ENCODE data around the gene KCNIP4. TPM values are rescaled to one million over a fixed set of nuclear protein-coding genes. Genes with fewer than 3 reads are reported as not detected.

Gene KCNIP4
- total and polyA plus RNA-seq, 2 of the 4 experiments (the other 2 are of a cell fraction), result not detected

- no peak overlapping the region for H3K14ac ChIP-seq (replicated peaks; ENCODE audit: low read depth, low read length)
- H2AFZ ChIP-seq (replicated peaks; ENCODE audit: low read length, poor library complexity), result no peak overlapping the region
- H2BK15ac ChIP-seq (ENCODE audit: low read depth, low read length), result no peak overlapping the region
- H2AK5ac ChIP-seq (ENCODE audit: low read depth, low read length), result no peak overlapping the region
- no TSS peak for BruUV-seq (replicated peaks)
- no peak overlapping the region for H3K4me3 ChIP-seq (ENCODE audit: insufficient read depth, low read depth, low read length)
- no peak for DNase-seq
- no peak overlapping the region for H3K4me2 ChIP-seq (ENCODE audit: low read depth, low read length)
- no peak overlapping the region for H3K4ac ChIP-seq (ENCODE audit: low read depth, low read length)
- no peak overlapping the region for H3K27ac ChIP-seq (ENCODE audit: insufficient read depth, low read length)
- H3K9me3 ChIP-seq (ENCODE audit: control insufficient read depth, insufficient read depth, low read length), result peaks cover 6% of the 10 kb centered on the region
- no peaks in the 10 kb centered on the region for H4K20me1 ChIP-seq (ENCODE audit: insufficient read depth, low read length)
- no peaks in the 10 kb centered on the region for H3K27me3 ChIP-seq (ENCODE audit: control insufficient read depth, insufficient read depth, low read length)
- TF ChIP-seq ELK1 (IDR thresholded peaks at IDR 0.05; ENCODE audit: borderline replicate concordance, low read depth, low read length), result no peak
- TF ChIP-seq POLR2A (IDR thresholded peaks at IDR 0.05; ENCODE audit: low read depth, low read length), result no peak
- TF ChIP-seq CEBPB (IDR thresholded peaks at IDR 0.05; ENCODE audit: low read depth, low read length), result no peak
- no peak for TF ChIP-seq MXI1 (IDR thresholded peaks at IDR 0.05; ENCODE audit: borderline replicate concordance, low read depth, low read length)
- TF ChIP-seq CTCF (conservative IDR thresholded peaks at IDR 0.05; ENCODE audit: low read depth, low read length), result no peak
- no peak for TF ChIP-seq CHD1 (IDR thresholded peaks at IDR 0.05; ENCODE audit: low read depth, low read length)
- no peak for TF ChIP-seq RCOR1 (IDR thresholded peaks at IDR 0.05; ENCODE audit: insufficient replicate concordance, low read length)
- TF ChIP-seq MAFK (IDR thresholded peaks at IDR 0.05; ENCODE audit: low read depth, low read length), result no peak
- no peak for TF ChIP-seq MAZ (IDR thresholded peaks at IDR 0.05; ENCODE audit: borderline replicate concordance, low read depth, low read length)
- TF ChIP-seq RAD21 (IDR thresholded peaks at IDR 0.05; ENCODE audit: low read length), result no peak
- TF ChIP-seq FOS (IDR thresholded peaks at IDR 0.05; ENCODE audit: low read depth, low read length), result no peak
- TF ChIP-seq BHLHE40 (IDR thresholded peaks at IDR 0.05; ENCODE audit: low read depth, low read length), result no peak
- TF ChIP-seq USF2 (IDR thresholded peaks at IDR 0.05; ENCODE audit: low read depth, low read length), result no peak
- no peak for TF ChIP-seq RFX5 (IDR thresholded peaks at IDR 0.05; ENCODE audit: low read depth, low read length)
- no peak for TF ChIP-seq NFE2L2 (IDR thresholded peaks at IDR 0.05; ENCODE audit: low read depth, low read length)
- H2BK120ac ChIP-seq (ENCODE audit: low read depth, low read length), result no peak overlapping the region
- no peak overlapping the region for H3K23ac ChIP-seq (ENCODE audit: low read depth, low read length)
- no peak overlapping the region for H4K8ac ChIP-seq (ENCODE audit: low read depth in 2 of 2, low read length in 2 of 2)
- dilution Hi-C loops (cut with HindIII; ENCODE audit: low sequenced_read_pairs, unreplicated experiment) (no loop called here), intact Hi-C loops (cut with micrococcal nuclease) (no loop called here), in situ Hi-C loops (cut with MboI; ENCODE audit: low sequenced_read_pairs) (no loop called here)
- POLR2A ChIA-PET (ENCODE audit: unreplicated experiment), result no interaction called here
- H3K36me3 ChIP-seq (ENCODE audit: control insufficient read depth, insufficient read depth, low read length), result no peaks in the 10 kb centered on the region
- no peaks in the 10 kb centered on the region for H3K9me1 ChIP-seq (ENCODE audit: insufficient read depth, low read length)
- H4K91ac ChIP-seq (ENCODE audit: insufficient read depth, low read depth, low read length), result no peak overlapping the region
- no peaks in the 10 kb centered on the region for H3K4me1 ChIP-seq (ENCODE audit: control insufficient read depth, insufficient read depth, low read length)
- no peak overlapping the region for H2BK20ac ChIP-seq (ENCODE audit: low read depth, low read length)
- no peak overlapping the region for H3K56ac ChIP-seq (ENCODE audit: extremely low read depth, insufficient read depth, low read length)
- H2AK9ac ChIP-seq (replicated peaks; ENCODE audit: low read depth, low read length, poor library complexity), result no peak overlapping the region
- WGBS, 2 experiments (ENCODE audit: extremely low coverage in 2 of 2, insufficient read length in 1 of 2), result no CpG with 5 or more reads among the region's 6 CpGs
- no peak overlapping the region for H3K9ac ChIP-seq (ENCODE audit: low read depth, low read length)
- H2BK5ac ChIP-seq (ENCODE audit: low read depth, low read length, poor library complexity, severe bottlenecking), result no peak overlapping the region
- H3K18ac ChIP-seq (ENCODE audit: low read depth, low read length), result no peak overlapping the region
- ATAC-seq (ENCODE audit: low read depth), result no peak
- no peak overlapping the region for H4K5ac ChIP-seq (ENCODE audit: low read depth, low read length)
- CTCF ChIA-PET, result interaction anchor here (0.7 kb wide), 1 partner anchor 314 kb away, joined by 3 read pairs; no protein-coding TSS in a partner anchor
- H3K79me1 ChIP-seq (ENCODE audit: low read depth in 1 of 2, low read length in 2 of 2), result no peaks in the 10 kb centered on the region
Observed at GRCh38 chr4:21191317-21191716, 757.3 kb downstream of the KCNIP4 start.
